ENCODE measurements around the gene CNMD. TPM values are rescaled to one million over a fixed set of nuclear protein-coding genes. Genes with fewer than 3 reads are reported as not detected.

The CNMD gene
- polyA plus RNA-seq, 1 experiment, result not detected

- DNase-seq (ENCODE audit: low read depth), result no peak
- no peaks in the 10 kb centered on the region for H3K27me3 ChIP-seq (ENCODE audit: control insufficient read depth, insufficient read depth, low read length)
- ChIA-PET CTCF (no interaction called here), POLR2A (no interaction called here)
- H3K36me3 ChIP-seq (ENCODE audit: control insufficient read depth, insufficient read depth, low read length), result no peaks in the 10 kb centered on the region
- no peak for TF ChIP-seq CTCF (IDR thresholded peaks at IDR 0.05; ENCODE audit: insufficient read depth, low read depth, low read length)
- H3K4me3 ChIP-seq (ENCODE audit: low read depth, low read length), result no peak overlapping the region
These were observed 39.5 kb upstream of the CNMD start for GRCh38 chr13:52779103-52779502.

- ChIA-PET CTCF (no interaction called here), POLR2A (no interaction called here)
- no peak for DNase-seq (ENCODE audit: low read depth)
- Histone ChIP-seq H3K27me3 (ENCODE audit: control insufficient read depth, insufficient read depth, low read length) (no peaks in the 10 kb centered on the region), H3K36me3 (ENCODE audit: control insufficient read depth, insufficient read depth, low read length) (no peaks in the 10 kb centered on the region), H3K4me3 (ENCODE audit: low read depth, low read length) (no peak overlapping the region)
- no peak for TF ChIP-seq CTCF (IDR thresholded peaks at IDR 0.05; ENCODE audit: insufficient read depth, low read depth, low read length)
These were observed 37.1 kb upstream of the CNMD start for GRCh38 chr13:52776726-52777125.

GRCh38 chr13:52775511-52775910, 35.9 kb upstream of the CNMD start:
- CTCF ChIA-PET, result no interaction called here
- Histone ChIP-seq H3K36me3 (ENCODE audit: control insufficient read depth, insufficient read depth, low read length) (no peaks in the 10 kb centered on the region), H3K4me3 (ENCODE audit: low read depth, low read length) (no peak overlapping the region), H3K27me3 (ENCODE audit: control insufficient read depth, insufficient read depth, low read length) (no peaks in the 10 kb centered on the region)
- POLR2A ChIA-PET, result no interaction called here
- DNase-seq (ENCODE audit: low read depth), result no peak
- TF ChIP-seq CTCF (IDR thresholded peaks at IDR 0.05; ENCODE audit: insufficient read depth, low read depth, low read length), result no peak

- ChIA-PET CTCF (no interaction called here), POLR2A (no interaction called here)
- Histone ChIP-seq H3K36me3 (ENCODE audit: control insufficient read depth, insufficient read depth, low read length) (no peaks in the 10 kb centered on the region), H3K4me3 (ENCODE audit: low read depth, low read length) (no peak overlapping the region), H3K27me3 (ENCODE audit: control insufficient read depth, insufficient read depth, low read length) (no peaks in the 10 kb centered on the region; the same call in 1 of the 2 replicates)
- TF ChIP-seq CTCF (IDR thresholded peaks at IDR 0.05; ENCODE audit: insufficient read depth, low read depth, low read length), result no peak
- DNase-seq (ENCODE audit: low read depth), result no peak
These were observed 28.4 kb upstream of the CNMD start for GRCh38 chr13:52767949-52768516.

- POLR2A ChIA-PET, result no interaction called here
- no peak for DNase-seq (ENCODE audit: low read depth)
- H3K36me3 ChIP-seq (ENCODE audit: control insufficient read depth, insufficient read depth, low read length), result no peaks in the 10 kb centered on the region
- CTCF ChIA-PET, result no interaction called here
- no peaks in the 10 kb centered on the region; the same call in 1 of the 2 replicates for H3K27me3 ChIP-seq (ENCODE audit: control insufficient read depth, insufficient read depth, low read length)
- no peak for TF ChIP-seq CTCF (IDR thresholded peaks at IDR 0.05; ENCODE audit: insufficient read depth, low read depth, low read length)
- no peak overlapping the region for H3K4me3 ChIP-seq (ENCODE audit: low read depth, low read length)
These were observed 26.2 kb upstream of the CNMD start for GRCh38 chr13:52765611-52766390.

Measured in BJ (cell line).